Gastrocnemius medialis (tissue), 4 donors: ENCODE data around the gene CDC42. TPM values are rescaled to one million over a fixed set of nuclear protein-coding genes. Genes with fewer than 3 reads are reported as not detected.

Source experiments
- ATAC-seq, 2 donors: fragments of 150-250 bp; one replicate each; pipeline ENCODE4 v1.9.1; 2016
- DNase-seq, 2 donors: peaks; one replicate each; pipeline ENCODE4 v3.0.0-alpha.2; 2019
- H3K27ac ChIP-seq, 4 donors: fragments of 200-600 bp; sonication (generic); 1 replicate in 1 of 4; 2 replicates in 3 of 4; pipeline ENCODE4 v1.5.1; 2016 to 2018; ENCODE audit warnings: mild to moderate bottlenecking in 2 of 4, moderate library complexity in 1 of 4
- H3K27me3 ChIP-seq, 3 donors: fragments of 200-600 bp; sonication (generic) in 2 of 3; 1 replicate in 1 of 3; 2 replicates in 2 of 3; pipeline versions ENCODE4 v1.5.1 to v1.6.0; 2016 to 2019; ENCODE audit warnings: mild to moderate bottlenecking in 1 of 3, moderate library complexity in 1 of 3
- H3K36me3 ChIP-seq, 2 donors: fragments of 200-600 bp; sonication (generic) in 1 of 2; one replicate each; pipeline ENCODE4 v1.5.1; 2017 to 2018
- H3K4me1 ChIP-seq, 2 donors: fragments of 200-600 bp; sonication (generic) in 1 of 2; one replicate each; pipeline ENCODE4 v1.5.1; 2016 to 2017; ENCODE audit warnings: mild to moderate bottlenecking in 2 of 2
- H3K4me3 ChIP-seq, 4 donors: fragments of 200-600 bp; sonication (generic) in 3 of 4; 1 replicate in 1 of 4; 2 replicates in 3 of 4; pipeline ENCODE4 v1.5.1; 2016 to 2019; ENCODE audit warnings: mild to moderate bottlenecking in 2 of 4
- H3K9me3 ChIP-seq, 3 donors: fragments of 200-600 bp; sonication (generic) in 2 of 3; 1 replicate in 1 of 3; 2 replicates in 2 of 3; pipeline ENCODE4 v1.5.1; 2016 to 2019
- CTCF ChIP-seq, 5 experiments: fragments of 450-650 bp in 3 of 5; fragments of 200-600 bp in 2 of 5; sonication (generic) in 2 of 5; IDR thresholded peaks in 4 of 5; conservative IDR thresholded peaks in 1 of 5; 1 replicate in 4 of 5; 2 replicates in 1 of 5; pipeline ENCODE4 v1.5.1; 2016 to 2019; ENCODE audit warnings: antibody characterized with exemption in 5 of 5, mild to moderate bottlenecking in 3 of 5, moderate library complexity in 3 of 5
- POLR2A ChIP-seq, 2 donors: fragments of 450-650 bp; IDR thresholded peaks; one replicate each; pipeline ENCODE4 v1.6.1; 2017; ENCODE audit warnings: antibody characterized with exemption in 2 of 2, mild to moderate bottlenecking in 2 of 2, moderate library complexity in 2 of 2
- in situ Hi-C, 4 donors: fragments of 200-750 bp; cut with MboI; loops; one replicate each; pipeline versions ENCODE4 v1.15.0 to v1.8.0; 2017; ENCODE audit warnings: low sequenced_read_pairs in 4 of 4
- intact Hi-C: fragments of 100-400 bp; cut with DNase I; formaldehyde crosslinking; loops from one replicate; pipeline ENCODE4 v1.15.1; 2023; ENCODE audit warnings: low total_unique reads
- total RNA-seq, 4 donors: library from RNA; depleted of rRNA; stranded (reverse); fragments of >200 nt; gene quantifications; one replicate each; pipeline versions ENCODE4 v1.1.0 to v1.2.3, GENCODE V29; 2016

The CDC42 gene
- total RNA-seq, 4 donors from 2014 or later = 77.0 to 111 (median 108) TPM

DNA sequence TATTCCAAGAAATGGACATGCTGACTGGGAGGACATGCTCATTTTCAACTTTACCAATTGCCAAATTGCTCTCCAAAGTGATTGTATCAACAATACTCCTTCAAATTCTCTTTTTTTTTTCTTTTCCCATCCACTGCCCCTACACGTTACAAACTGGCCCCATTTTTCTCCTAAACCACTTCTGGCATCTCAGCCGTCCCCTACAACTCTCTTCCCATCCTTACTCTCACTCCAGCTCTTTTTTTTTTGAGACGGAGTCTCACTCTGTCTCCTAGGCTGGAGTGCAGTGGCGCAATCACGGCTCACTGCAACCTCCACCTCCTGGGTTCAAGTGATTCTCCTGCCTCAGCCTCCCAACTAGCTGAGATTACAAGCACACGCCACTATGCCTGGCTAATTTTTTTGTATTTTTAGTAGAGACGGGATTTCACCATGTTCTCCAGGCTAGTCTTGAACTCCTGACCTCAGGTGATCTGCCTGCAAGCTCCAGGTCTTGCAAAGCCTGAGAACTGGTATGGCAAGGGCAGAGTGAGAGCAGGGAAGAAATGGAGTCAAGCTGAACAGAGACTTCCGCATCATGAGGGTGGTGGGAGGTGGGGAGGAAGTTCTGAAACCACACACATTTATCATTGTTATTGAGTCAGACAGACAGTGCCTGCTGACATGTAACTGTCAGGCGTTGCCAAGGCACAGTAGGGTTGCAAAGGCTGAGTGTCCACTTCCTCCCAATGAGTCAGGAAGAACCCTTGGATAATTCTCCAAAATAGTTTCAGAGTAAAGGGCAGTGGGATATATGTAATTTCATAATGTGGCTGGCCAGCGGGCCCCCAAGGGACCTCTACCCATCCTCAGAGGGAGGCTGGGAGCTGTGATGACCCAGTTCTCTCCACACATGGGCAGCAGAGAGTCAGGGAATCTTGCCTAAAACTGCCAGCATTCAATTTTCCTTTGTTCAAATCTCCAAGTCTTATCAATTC lies 33.6 kb upstream of the CDC42 start:
- intact Hi-C loops (no loop called here), in situ Hi-C loops (no loop called here)
- Histone ChIP-seq H3K4me3 (no peak overlapping the region), H3K27me3 (no peaks in the 10 kb centered on the region), H3K27ac (no peak overlapping the region), H3K4me1 (no peaks in the 10 kb centered on the region), H3K9me3 (no peaks in the 10 kb centered on the region), H3K36me3 (no peaks in the 10 kb centered on the region)
- DNase-seq (peak; percentile 10 to 34), ATAC-seq (peak in 1 of 2 donors; percentile 33)
- no peak for TF ChIP-seq POLR2A (IDR thresholded peaks at IDR 0.05)
- TF ChIP-seq CTCF (IDR thresholded peaks at IDR 0.05 in 4 of 5, conservative IDR thresholded peaks at IDR 0.05 in 1 of 5) = no peak

GRCh38 chr1:22021061-22021460 lies 31.4 kb upstream of the CDC42 start:
- in situ Hi-C loops (no loop called here), intact Hi-C loops (loop anchor here (10.0 kb wide), 1 partner anchor 676 kb away; no protein-coding TSS in a partner anchor)
- ATAC-seq (no peak), DNase-seq (no peak)
- no peak overlapping the region for H3K27ac ChIP-seq
- no peaks in the 10 kb centered on the region for H3K36me3 ChIP-seq
- H3K27me3 ChIP-seq = no peaks in the 10 kb centered on the region
- H3K4me3 ChIP-seq = no peak overlapping the region
- H3K9me3 ChIP-seq = no peaks in the 10 kb centered on the region
- TF ChIP-seq CTCF (IDR thresholded peaks at IDR 0.05 in 4 of 5, conservative IDR thresholded peaks at IDR 0.05 in 1 of 5) (no peak), POLR2A (IDR thresholded peaks at IDR 0.05) (no peak)
- peaks cover 7 to 10% of the 10 kb centered on the region in 2 donors for H3K4me1 ChIP-seq

DNA sequence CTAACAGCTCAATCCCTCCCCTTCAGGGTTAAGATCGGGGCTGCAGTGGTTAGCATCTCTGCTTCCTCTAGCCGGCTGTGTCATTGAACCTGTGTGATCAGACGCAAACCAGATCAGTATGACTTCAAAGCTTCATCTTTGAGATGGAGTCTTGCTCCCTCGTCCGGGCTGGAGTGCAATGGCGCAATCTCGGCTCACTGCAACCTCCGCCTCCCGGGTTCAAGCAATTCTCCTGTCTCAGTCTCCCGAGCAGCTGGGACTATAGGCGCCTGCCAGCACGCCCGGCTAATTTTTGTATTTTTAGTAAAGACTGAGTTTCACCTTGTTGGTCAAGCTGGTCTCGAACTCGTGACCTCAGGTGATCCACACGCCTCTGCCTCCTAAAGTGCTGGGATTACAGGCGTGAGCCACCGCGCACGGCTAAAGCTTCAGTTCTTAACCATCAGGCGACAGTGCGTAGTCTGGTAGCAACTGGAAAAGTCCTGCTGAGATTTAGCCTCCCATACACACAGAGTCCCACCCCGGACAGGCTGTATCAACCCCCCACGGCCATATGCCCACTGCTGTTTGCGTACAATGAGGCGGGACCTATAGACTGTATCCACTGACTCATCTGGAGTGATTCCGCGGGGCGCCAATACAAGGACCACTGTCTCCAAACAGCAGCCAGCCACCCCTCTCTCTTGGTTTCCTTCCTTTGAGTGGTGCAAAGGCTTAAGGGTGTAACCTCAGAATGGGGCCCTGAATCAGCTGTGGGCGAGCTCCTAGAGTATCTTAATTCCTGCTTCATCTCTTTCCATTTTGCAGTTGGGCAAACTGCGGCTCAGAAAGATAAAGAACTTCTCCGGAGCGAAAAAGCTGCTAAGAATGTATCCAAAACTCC lies 27.8 kb upstream of the CDC42 start:
- intact Hi-C loops = loop anchor here (1.0 to 10.0 kb wide), 3 partner anchors 29 to 680 kb away; partner anchors contain the start of gene USP48
- TF ChIP-seq POLR2A (IDR thresholded peaks at IDR 0.05) = no peak
- no peak for TF ChIP-seq CTCF (IDR thresholded peaks at IDR 0.05 in 4 of 5, conservative IDR thresholded peaks at IDR 0.05 in 1 of 5)
- peak; percentile 30 to 52 for DNase-seq
- peaks cover 11 to 16% of the 10 kb centered on the region in 2 donors for H3K4me1 ChIP-seq
- in situ Hi-C loops = no loop called here
- H3K36me3 ChIP-seq = no peaks in the 10 kb centered on the region
- H3K27me3 ChIP-seq = no peaks in the 10 kb centered on the region
- H3K9me3 ChIP-seq = no peaks in the 10 kb centered on the region
- H3K4me3 ChIP-seq = peak overlapping the region; percentile 90 to 99 (median 96)
- peak; percentile 60 to 66 for ATAC-seq
- peak overlapping the region; percentile 99 to 100 (median 100) for H3K27ac ChIP-seq

- H3K36me3 ChIP-seq = no peaks in the 10 kb centered on the region
- intact Hi-C loops = loop anchor here (1.0 to 10.0 kb wide), 3 partner anchors 28 to 681 kb away; partner anchors contain the start of gene USP48
- DNase-seq (peak; percentile 78 to 88), ATAC-seq (peak; percentile 95 to 96)
- H3K9me3 ChIP-seq = no peaks in the 10 kb centered on the region
- peaks cover 11 to 16% of the 10 kb centered on the region in 2 donors for H3K4me1 ChIP-seq
- H3K4me3 ChIP-seq = peak overlapping the region; percentile 90 to 99 (median 96)
- peak overlapping the region; percentile 99 to 100 (median 100) for H3K27ac ChIP-seq
- in situ Hi-C loops = no loop called here
- no peaks in the 10 kb centered on the region for H3K27me3 ChIP-seq
- TF ChIP-seq POLR2A (IDR thresholded peaks at IDR 0.05) (peak; percentile 83 to 94), CTCF (IDR thresholded peaks at IDR 0.05 in 4 of 5, conservative IDR thresholded peaks at IDR 0.05 in 1 of 5) (no peak)
Measured at GRCh38 chr1:22025368-22026155, 26.9 kb upstream of the CDC42 start.
